IMR-90 (cell line): ENCODE data around the gene SLC38A6.

ENCODE experiments used
- CEBPB ChIP-seq: IDR thresholded peaks from 2 replicates; pipeline ENCODE4 v1.6.1; 2012; ENCODE audit warnings: low read depth, low read length, improper control_type of control experiment
- CHD1 ChIP-seq: IDR thresholded peaks from 2 replicates; pipeline ENCODE4 v1.6.1; 2012; ENCODE audit warnings: low read depth, low read length, improper control_type of control experiment
- CTCF ChIP-seq: conservative IDR thresholded peaks from 2 replicates; pipeline ENCODE4 v1.5.1; 2012; ENCODE audit warnings: mild to moderate bottlenecking, low read depth, low read length, improper control_type of control experiment
- MAFK ChIP-seq: IDR thresholded peaks from 2 replicates; pipeline ENCODE4 v1.6.1; 2012; ENCODE audit warnings: low read depth, low read length, improper control_type of control experiment
- MAZ ChIP-seq: IDR thresholded peaks from 2 replicates; pipeline ENCODE4 v1.6.1; 2012; ENCODE audit warnings: low read depth, mild to moderate bottlenecking, low read length, improper control_type of control experiment, moderate library complexity, borderline replicate concordance
- POLR2A ChIP-seq: IDR thresholded peaks from 2 replicates; pipeline ENCODE4 v1.6.1; 2012; ENCODE audit warnings: mild to moderate bottlenecking, low read depth, low read length
- RAD21 ChIP-seq: IDR thresholded peaks from 2 replicates; pipeline ENCODE4 v1.6.1; 2012; ENCODE audit warnings: low read length, improper control_type of control experiment
- RCOR1 ChIP-seq: IDR thresholded peaks from 2 replicates; pipeline ENCODE4 v1.6.1; 2012; ENCODE audit warnings: mild to moderate bottlenecking, low read length, improper control_type of control experiment; ENCODE audit not compliant: insufficient replicate concordance
- RFX5 ChIP-seq: IDR thresholded peaks from 2 replicates; pipeline ENCODE4 v1.8.0; 2012; ENCODE audit warnings: low read depth, mild to moderate bottlenecking, low read length, moderate library complexity
- SMC3 ChIP-seq: fragments of 150-350 bp; IDR thresholded peaks from 2 replicates; pipeline ENCODE4 v1.6.1; 2016; ENCODE audit warnings: low read depth, mild to moderate bottlenecking, antibody characterized with exemption, low read length, moderate library complexity
- USF2 ChIP-seq: fragments of 150-350 bp; IDR thresholded peaks from 2 replicates; pipeline ENCODE4 v1.6.1; 2017; ENCODE audit warnings: mild to moderate bottlenecking, antibody characterized with exemption, low read length, low read depth
- TF ChIP-seq, protein P1 (sequence below): fragments of 150-350 bp; IDR thresholded peaks from 2 replicates; pipeline ENCODE4 v1.6.1; 2016; ENCODE audit warnings: low read depth, mild to moderate bottlenecking, low read length, moderate library complexity, borderline replicate concordance

- TF ChIP-seq POLR2A (no peak), SMC3 (no peak), CTCF (no peak), RFX5 (no peak), USF2 (no peak), MAZ (no peak), RAD21 (no peak), RCOR1 (no peak), CHD1 (no peak), CEBPB (0 out of 2 replicates have a peak, but pooled peaks have one; percentile 3), MAFK (no peak)
- TF ChIP-seq, protein P1, sequence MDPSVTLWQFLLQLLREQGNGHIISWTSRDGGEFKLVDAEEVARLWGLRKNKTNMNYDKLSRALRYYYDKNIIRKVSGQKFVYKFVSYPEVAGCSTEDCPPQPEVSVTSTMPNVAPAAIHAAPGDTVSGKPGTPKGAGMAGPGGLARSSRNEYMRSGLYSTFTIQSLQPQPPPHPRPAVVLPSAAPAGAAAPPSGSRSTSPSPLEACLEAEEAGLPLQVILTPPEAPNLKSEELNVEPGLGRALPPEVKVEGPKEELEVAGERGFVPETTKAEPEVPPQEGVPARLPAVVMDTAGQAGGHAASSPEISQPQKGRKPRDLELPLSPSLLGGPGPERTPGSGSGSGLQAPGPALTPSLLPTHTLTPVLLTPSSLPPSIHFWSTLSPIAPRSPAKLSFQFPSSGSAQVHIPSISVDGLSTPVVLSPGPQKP: no peak
These were observed 6.9 kb upstream of the SLC38A6 start for GRCh38 chr14:60974090-60974651.
